Right lobe of liver (tissue), 4 donors: ENCODE measurements around the gene FGD4.

Experiments
- POLR2A ChIP-seq: fragments of 450-650 bp; IDR thresholded peaks from one replicate; pipeline ENCODE4 v1.6.1; 2017; ENCODE audit warnings: antibody characterized with exemption, mild to moderate bottlenecking
- TF ChIP-seq, protein P1 (sequence below), 4 donors: fragments of 200-600 bp in 3 of 4; fragments of 450-650 bp in 1 of 4; IDR thresholded peaks; one replicate each; pipeline versions ENCODE4 v1.5.1 to v1.8.0; 2016 to 2022; ENCODE audit warnings: antibody characterized with exemption in 4 of 4, mild to moderate bottlenecking in 2 of 4
- donor health status: DM: no; HTN: no; CAD: no.
- donor health status: DM: no; HTN: no; CAD: no.
- donor health status: DM: no; HTN: yes; CAD: no.

- TF ChIP-seq, protein P1, sequence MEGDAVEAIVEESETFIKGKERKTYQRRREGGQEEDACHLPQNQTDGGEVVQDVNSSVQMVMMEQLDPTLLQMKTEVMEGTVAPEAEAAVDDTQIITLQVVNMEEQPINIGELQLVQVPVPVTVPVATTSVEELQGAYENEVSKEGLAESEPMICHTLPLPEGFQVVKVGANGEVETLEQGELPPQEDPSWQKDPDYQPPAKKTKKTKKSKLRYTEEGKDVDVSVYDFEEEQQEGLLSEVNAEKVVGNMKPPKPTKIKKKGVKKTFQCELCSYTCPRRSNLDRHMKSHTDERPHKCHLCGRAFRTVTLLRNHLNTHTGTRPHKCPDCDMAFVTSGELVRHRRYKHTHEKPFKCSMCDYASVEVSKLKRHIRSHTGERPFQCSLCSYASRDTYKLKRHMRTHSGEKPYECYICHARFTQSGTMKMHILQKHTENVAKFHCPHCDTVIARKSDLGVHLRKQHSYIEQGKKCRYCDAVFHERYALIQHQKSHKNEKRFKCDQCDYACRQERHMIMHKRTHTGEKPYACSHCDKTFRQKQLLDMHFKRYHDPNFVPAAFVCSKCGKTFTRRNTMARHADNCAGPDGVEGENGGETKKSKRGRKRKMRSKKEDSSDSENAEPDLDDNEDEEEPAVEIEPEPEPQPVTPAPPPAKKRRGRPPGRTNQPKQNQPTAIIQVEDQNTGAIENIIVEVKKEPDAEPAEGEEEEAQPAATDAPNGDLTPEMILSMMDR (IDR thresholded peaks at IDR 0.05): no peak
- TF ChIP-seq POLR2A: no peak
Observed at GRCh38 chr12:32420356-32420755, 21.0 kb downstream of the FGD4 start.
